Thyroid gland (tissue), 4 donors: ENCODE results near the gene GJB3.

Experiments
- POLR2A ChIP-seq, 2 donors: fragments of 450-650 bp; IDR thresholded peaks; one replicate each; pipeline ENCODE4 v1.6.1; 2017; ENCODE audit warnings: antibody characterized with exemption in 2 of 2, mild to moderate bottlenecking in 2 of 2, moderate library complexity in 1 of 2
- TF ChIP-seq, protein P1 (sequence below), 6 experiments: fragments of 200-600 bp in 3 of 6; fragments of 450-650 bp in 3 of 6; sonication (generic) in 3 of 6; IDR thresholded peaks; one replicate each; pipeline ENCODE4 v1.5.1; 2016 to 2019; ENCODE audit warnings: antibody characterized with exemption in 6 of 6, mild to moderate bottlenecking in 2 of 6, inconsistent platforms in 1 of 6, moderate library complexity in 1 of 6

DNA sequence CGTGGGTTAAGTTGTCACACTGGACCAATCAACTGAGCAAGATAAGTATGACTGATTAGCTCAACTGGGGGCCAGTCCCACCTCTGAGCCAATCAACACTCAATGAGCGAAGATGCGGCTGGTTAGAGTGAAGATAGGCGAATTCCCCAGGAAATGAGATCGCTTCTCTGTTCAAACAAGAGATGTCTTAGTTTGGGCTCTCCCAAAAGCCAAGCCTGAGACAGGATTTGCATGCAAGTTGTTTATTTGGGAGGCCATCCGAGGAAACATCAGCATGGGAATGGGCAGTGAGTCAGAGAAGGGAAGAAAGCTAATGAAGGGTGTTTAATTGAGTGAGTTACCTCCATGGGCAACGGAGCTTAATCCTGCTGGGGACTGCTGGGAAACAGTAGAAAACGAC is 31.0 kb upstream of the GJB3 start:
- TF ChIP-seq, protein P1, sequence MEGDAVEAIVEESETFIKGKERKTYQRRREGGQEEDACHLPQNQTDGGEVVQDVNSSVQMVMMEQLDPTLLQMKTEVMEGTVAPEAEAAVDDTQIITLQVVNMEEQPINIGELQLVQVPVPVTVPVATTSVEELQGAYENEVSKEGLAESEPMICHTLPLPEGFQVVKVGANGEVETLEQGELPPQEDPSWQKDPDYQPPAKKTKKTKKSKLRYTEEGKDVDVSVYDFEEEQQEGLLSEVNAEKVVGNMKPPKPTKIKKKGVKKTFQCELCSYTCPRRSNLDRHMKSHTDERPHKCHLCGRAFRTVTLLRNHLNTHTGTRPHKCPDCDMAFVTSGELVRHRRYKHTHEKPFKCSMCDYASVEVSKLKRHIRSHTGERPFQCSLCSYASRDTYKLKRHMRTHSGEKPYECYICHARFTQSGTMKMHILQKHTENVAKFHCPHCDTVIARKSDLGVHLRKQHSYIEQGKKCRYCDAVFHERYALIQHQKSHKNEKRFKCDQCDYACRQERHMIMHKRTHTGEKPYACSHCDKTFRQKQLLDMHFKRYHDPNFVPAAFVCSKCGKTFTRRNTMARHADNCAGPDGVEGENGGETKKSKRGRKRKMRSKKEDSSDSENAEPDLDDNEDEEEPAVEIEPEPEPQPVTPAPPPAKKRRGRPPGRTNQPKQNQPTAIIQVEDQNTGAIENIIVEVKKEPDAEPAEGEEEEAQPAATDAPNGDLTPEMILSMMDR (IDR thresholded peaks at IDR 0.05): no peak
- no peak for TF ChIP-seq POLR2A (IDR thresholded peaks at IDR 0.05)
